ENCODE data around the gene FYTTD1.

DNA sequence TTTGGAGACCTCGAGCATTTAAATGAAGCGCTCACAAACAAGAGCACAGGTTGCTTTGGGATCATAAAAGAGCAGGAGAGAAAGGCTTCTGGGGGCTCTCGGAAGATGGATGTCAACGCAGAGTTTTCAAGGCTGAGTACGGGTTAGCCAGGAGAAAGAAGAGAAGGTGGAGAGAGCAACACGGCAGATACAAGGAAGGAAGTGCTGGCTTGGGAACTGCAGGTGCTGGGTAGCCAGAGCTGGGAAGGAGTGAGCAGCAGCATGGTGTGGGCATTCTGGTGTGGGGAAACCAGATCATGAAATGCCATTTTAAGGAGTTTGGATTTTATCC lies 12.4 kb upstream of the FYTTD1 start:
- TF ChIP-seq, protein P1, sequence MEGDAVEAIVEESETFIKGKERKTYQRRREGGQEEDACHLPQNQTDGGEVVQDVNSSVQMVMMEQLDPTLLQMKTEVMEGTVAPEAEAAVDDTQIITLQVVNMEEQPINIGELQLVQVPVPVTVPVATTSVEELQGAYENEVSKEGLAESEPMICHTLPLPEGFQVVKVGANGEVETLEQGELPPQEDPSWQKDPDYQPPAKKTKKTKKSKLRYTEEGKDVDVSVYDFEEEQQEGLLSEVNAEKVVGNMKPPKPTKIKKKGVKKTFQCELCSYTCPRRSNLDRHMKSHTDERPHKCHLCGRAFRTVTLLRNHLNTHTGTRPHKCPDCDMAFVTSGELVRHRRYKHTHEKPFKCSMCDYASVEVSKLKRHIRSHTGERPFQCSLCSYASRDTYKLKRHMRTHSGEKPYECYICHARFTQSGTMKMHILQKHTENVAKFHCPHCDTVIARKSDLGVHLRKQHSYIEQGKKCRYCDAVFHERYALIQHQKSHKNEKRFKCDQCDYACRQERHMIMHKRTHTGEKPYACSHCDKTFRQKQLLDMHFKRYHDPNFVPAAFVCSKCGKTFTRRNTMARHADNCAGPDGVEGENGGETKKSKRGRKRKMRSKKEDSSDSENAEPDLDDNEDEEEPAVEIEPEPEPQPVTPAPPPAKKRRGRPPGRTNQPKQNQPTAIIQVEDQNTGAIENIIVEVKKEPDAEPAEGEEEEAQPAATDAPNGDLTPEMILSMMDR (IDR thresholded peaks at IDR 0.05; ENCODE audit: poor library complexity, severe bottlenecking): no peak
- TF ChIP-seq, protein P2, sequence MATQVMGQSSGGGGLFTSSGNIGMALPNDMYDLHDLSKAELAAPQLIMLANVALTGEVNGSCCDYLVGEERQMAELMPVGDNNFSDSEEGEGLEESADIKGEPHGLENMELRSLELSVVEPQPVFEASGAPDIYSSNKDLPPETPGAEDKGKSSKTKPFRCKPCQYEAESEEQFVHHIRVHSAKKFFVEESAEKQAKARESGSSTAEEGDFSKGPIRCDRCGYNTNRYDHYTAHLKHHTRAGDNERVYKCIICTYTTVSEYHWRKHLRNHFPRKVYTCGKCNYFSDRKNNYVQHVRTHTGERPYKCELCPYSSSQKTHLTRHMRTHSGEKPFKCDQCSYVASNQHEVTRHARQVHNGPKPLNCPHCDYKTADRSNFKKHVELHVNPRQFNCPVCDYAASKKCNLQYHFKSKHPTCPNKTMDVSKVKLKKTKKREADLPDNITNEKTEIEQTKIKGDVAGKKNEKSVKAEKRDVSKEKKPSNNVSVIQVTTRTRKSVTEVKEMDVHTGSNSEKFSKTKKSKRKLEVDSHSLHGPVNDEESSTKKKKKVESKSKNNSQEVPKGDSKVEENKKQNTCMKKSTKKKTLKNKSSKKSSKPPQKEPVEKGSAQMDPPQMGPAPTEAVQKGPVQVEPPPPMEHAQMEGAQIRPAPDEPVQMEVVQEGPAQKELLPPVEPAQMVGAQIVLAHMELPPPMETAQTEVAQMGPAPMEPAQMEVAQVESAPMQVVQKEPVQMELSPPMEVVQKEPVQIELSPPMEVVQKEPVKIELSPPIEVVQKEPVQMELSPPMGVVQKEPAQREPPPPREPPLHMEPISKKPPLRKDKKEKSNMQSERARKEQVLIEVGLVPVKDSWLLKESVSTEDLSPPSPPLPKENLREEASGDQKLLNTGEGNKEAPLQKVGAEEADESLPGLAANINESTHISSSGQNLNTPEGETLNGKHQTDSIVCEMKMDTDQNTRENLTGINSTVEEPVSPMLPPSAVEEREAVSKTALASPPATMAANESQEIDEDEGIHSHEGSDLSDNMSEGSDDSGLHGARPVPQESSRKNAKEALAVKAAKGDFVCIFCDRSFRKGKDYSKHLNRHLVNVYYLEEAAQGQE (IDR thresholded peaks at IDR 0.05; ENCODE audit: borderline replicate concordance): no peak
- TF ChIP-seq POLR2AphosphoS5 (IDR thresholded peaks at IDR 0.05) (no peak), RAD21 (conservative IDR thresholded peaks at IDR 0.05) (no peak), TAF1 (IDR thresholded peaks at IDR 0.05; ENCODE audit: low read depth) (peak; percentile 26), EZH2 (IDR thresholded peaks at IDR 0.05; ENCODE audit: borderline replicate concordance, insufficient read depth, low read length, poor library complexity, severe bottlenecking) (no peak), EP300 (conservative IDR thresholded peaks at IDR 0.05; ENCODE audit: poor library complexity, severe bottlenecking) (no peak), MXI1 (conservative IDR thresholded peaks at IDR 0.05; ENCODE audit: poor library complexity, severe bottlenecking) (no peak), SMC3 (conservative IDR thresholded peaks at IDR 0.05; ENCODE audit: poor library complexity) (peak; percentile 34)

All from neural cell (in vitro differentiated cells).